HG03457 (cell line): ENCODE results near the gene TMEM161A.
"Not testable (repeated sequence)": the region's sequence is repeated elsewhere in the genome, so short reads cannot be mapped to it uniquely, and the experiment has no call there.

ENCODE experiments used
- ATAC-seq: cut with Tn5 transposase; IDR thresholded peaks from one replicate; pipeline ENCODE4 v1.9.1; 2021; ENCODE audit warnings: moderate number of reproducible peaks; ENCODE audit not compliant: unreplicated experiment

Gene TMEM161A

GRCh38 chr19:19138109-19138981, at the start of gene TMEM161A:
Gene TMEM161A, minus strand, starts transcription at chr19:19138478. Its CDS starts 50 bp downstream, at chr19:19138428.
- ATAC-seq, result peak; percentile 91

GRCh38 chr19:19186742-19187141, 48.5 kb upstream of the TMEM161A start:
- no peak for ATAC-seq

GRCh38 chr19:19185853-19186740, 47.8 kb upstream of the TMEM161A start:
- ATAC-seq, result no peak

DNA sequence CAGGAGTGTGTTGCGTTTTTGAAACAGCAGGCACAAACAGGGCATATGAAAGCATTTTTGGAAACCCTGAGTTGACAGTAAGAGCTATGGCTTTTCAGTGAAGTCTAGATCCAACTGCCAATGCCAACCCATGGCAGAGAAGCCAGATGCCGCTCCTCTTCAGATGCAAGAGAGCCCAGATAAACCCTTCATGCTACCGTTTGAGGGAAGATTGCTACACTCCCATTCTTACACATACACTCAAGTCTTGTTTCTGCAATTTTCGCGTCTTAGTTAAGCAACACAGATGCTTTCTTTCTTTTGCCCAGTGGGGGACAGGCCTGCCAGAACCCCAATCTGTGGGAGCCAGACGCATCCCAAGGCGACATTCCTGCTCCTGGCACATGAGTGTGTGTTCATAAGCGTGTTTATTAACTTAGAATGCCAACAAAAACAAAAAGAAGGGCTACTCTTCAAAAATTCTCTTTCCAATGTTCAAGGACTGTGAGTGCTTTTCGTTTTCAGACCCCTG, 43.3 kb upstream of the TMEM161A start:
- no peak for ATAC-seq

GRCh38 chr19:19179548-19180441, 41.5 kb upstream of the TMEM161A start:
- ATAC-seq, result no peak

- ATAC-seq, result no peak
Observed at GRCh38 chr19:19176950-19177349, 38.7 kb upstream of the TMEM161A start.

- not testable (repeated sequence) for ATAC-seq
Observed at GRCh38 chr19:19173243-19173642, 35.0 kb upstream of the TMEM161A start.

DNA sequence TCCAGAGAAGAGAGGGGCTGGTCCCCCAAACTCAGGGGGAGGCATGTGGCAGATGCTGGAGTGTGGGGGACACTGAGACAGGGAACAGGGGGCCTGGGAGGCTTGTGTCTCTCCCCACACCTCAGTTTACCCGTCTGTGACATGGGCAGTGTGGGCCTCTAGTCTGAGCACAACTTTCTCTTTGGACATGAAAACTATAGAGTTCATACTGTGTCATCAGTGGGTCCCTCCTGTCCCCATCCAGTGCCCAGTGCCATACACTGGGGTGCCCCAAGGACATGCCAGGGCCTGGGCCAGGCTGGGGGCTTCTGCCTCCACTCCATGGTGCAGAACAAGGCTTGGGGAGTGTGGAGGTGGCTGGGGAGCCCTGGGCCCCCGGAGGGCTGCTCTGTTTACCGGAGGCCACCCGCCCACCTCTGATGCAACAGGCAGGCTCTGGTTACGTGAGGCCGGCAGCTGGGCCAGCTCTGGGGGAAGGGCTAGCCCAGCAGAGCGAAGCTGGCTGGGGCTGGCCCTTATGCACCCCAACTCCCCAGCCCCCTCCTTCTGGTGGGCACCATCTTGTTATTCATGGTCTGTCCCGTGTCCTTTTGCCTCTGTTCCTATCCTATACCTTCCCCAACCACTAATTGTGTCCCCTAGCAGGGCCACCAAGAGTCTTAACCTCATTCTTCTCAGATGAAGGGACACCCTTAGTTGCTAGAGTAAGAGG, 33.7 kb upstream of the TMEM161A start:
- ATAC-seq, result no peak

DNA sequence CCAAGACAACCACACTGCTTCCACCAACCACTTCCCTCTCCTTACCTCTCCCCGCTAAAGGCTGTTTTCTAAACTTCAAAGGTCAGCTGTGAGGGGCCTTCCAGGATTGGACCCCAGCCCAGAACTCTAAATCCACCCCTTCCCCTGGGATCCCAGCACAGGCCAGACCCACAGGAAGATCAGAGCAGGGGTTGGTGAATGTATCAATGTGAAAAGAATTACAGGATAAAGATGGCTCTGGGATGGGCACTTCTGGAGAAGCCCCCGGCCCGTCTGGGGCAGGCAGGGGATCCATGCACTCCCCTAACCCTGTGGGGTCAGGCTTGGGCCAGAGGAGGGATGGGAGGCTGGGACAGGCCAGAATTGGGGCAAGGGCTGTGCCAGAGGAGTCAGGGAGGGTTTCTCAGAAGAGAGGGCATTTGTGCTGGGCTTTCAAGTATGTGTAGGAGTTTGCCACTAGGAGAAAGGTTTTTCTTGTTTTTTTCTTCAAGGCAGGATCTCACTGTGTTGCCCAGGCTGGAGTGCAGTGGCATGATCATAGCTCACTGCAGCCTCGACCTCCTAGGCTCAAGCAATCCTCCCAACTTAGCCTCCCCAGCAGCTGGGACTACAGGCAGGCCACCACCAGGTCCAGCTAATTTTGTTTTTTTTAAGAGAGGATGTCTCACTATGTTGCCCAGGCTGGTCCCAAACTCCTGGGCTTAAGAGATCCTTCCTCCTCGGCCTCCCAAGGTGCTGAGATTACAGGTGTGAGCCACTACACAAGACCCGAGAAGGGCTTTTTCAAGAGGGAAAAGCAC, 32.8 kb upstream of the TMEM161A start:
- ATAC-seq, result no peak

GRCh38 chr19:19170053-19170872, 32.0 kb upstream of the TMEM161A start, which contains the start of gene MEF2B:
Gene MEF2B, minus strand, starts transcription at chr19:19170263. Its CDS starts 19,528 bp downstream, at chr19:19150735.
- peak; percentile 76 for ATAC-seq

DNA sequence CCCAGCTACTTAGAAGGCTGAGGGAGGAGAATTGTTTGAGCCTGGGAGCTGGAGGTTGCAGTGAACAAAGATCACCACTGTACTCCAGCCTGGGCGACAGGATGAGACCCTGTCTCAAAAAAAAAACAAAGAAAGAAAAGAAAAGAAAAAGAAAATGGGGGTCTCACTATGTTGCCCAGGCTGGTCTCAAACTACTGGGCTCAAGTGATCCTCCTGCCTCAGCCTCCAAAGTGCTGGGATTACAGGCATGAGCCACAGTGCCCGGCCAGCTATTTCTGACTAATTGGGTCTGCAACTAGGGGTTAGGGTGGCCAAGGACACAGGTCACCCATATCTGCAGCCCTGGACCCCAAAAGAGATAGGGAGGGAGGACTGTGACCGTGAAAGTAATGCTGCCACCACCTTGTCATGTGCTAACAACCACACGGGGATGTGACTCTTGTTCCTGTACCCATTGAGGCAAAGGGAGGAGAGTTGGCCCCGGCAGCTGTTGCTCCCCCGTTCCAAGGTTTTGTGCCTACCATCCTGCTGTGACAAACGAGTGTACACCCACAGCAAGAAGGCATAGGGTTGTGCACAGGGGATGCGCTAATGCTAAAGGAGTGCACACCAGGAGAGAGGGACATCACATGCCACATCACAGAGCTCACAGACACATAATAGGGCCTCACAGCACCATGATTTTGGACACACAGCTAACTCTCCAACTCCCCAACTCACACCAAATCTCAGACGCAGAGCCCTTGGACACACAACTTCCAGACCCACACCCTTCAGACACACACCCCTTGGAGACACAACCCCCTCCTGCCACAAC, 31.2 kb upstream of the TMEM161A start:
- peak; percentile 12 for ATAC-seq

GRCh38 chr19:19167612-19168011, 29.3 kb upstream of the TMEM161A start:
- ATAC-seq, result no peak

GRCh38 chr19:19165396-19165795, 27.1 kb upstream of the TMEM161A start:
- ATAC-seq, result no peak

DNA sequence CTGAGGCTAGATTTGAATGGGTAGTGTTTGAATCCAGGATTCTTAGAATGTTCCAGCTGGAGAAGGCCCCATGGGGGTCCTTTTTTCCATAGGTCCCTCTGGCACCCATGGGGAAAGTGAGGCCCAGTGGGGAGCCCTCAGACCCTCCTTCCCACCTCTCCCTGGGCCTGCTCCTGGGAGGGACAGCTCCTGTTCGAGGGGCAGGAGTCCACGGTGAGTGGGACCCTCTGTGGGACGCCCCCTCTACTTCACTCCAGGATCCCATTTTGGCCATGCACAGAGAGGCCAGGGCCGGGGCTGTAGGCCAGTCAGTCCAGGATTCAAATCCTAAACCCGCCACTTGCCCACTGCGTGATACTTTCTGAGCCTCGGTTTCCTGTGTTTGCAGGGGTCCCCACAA, 24.2 kb upstream of the TMEM161A start:
- no peak for ATAC-seq

GRCh38 chr19:19160461-19161035, 22.3 kb upstream of the TMEM161A start:
- no peak for ATAC-seq

GRCh38 chr19:19159534-19159933, 21.3 kb upstream of the TMEM161A start:
- no peak for ATAC-seq

GRCh38 chr19:19157808-19158207, 19.5 kb upstream of the TMEM161A start:
- ATAC-seq, result no peak
